Panc1 (cell line): ENCODE data around the gene NUP98. TPM values are rescaled to one million over a fixed set of nuclear protein-coding genes. Genes with fewer than 3 reads are reported as not detected.

Experiments used
- ATAC-seq: fragments of 200-7000 bp; cut with Tn5 transposase; 2 replicates; pipeline ENCODE4 v1.9.1; 2020; ENCODE audit warnings: mild to moderate bottlenecking, moderate library complexity
- BruUV-seq: library from RNA; stranded (reverse); fragments of 400-500 nt; replicated peaks from 2 replicates; lab custom pipeline; 2021; lab: Mats Ljungman, UMichigan
- CTCF ChIA-PET: fragments of 300-600 bp; sonication (Branson Sonifier 250); formaldehyde crosslinking; loops from one replicate; lab custom pipeline; 2022; ENCODE audit warnings: antibody characterized with exemption; lab: Charles Lee
- POLR2A ChIA-PET: fragments of 300-600 bp; sonication (Branson Sonifier 250); formaldehyde crosslinking; loops from one replicate; lab custom pipeline; 2022; ENCODE audit warnings: antibody characterized with exemption; lab: Charles Lee
- DNase-seq: peaks from one replicate; pipeline ENCODE4 v3.0.0-alpha.2; 2010; ENCODE audit warnings: low read depth, low spot score
- H3K27ac ChIP-seq: 2 replicates; pipeline ENCODE4 v1.5.1; 2011; ENCODE audit warnings: mild to moderate bottlenecking, low read length, inconsistent platforms
- H3K27me3 ChIP-seq: fragments of 200-500 bp; sonication (Bioruptor generic); 2 replicates; pipeline ENCODE4 v1.6.0; 2014; ENCODE audit warnings: low read length, inconsistent platforms; ENCODE audit not compliant: control insufficient read depth, insufficient read depth
- H3K36me3 ChIP-seq: fragments of 200-500 bp; sonication (Bioruptor generic); 2 replicates; pipeline ENCODE4 v1.5.1; 2014; ENCODE audit warnings: inconsistent platforms, mild to moderate bottlenecking, low read length, moderate library complexity; ENCODE audit not compliant: control insufficient read depth, insufficient read depth
- H3K4me1 ChIP-seq: 2 replicates; pipeline ENCODE4 v1.5.1; 2011; ENCODE audit warnings: inconsistent platforms, mild to moderate bottlenecking, low read length, moderate library complexity; ENCODE audit not compliant: control insufficient read depth, insufficient read depth
- H3K4me3 ChIP-seq, 2 experiments: 2 replicates each; pipeline ENCODE4 v1.5.1; 2011 to 2012; ENCODE audit warnings: low read depth in 2 of 2, low read length in 2 of 2, mild to moderate bottlenecking in 2 of 2, inconsistent platforms in 1 of 2, moderate library complexity in 1 of 2
- H3K9me3 ChIP-seq: fragments of 200-500 bp; sonication (Bioruptor generic); 2 replicates; pipeline ENCODE4 v1.5.1; 2014; ENCODE audit warnings: low read depth, mild to moderate bottlenecking, inconsistent platforms, low read length, moderate library complexity; ENCODE audit not compliant: control insufficient read depth, insufficient read depth
- POLR2AphosphoS5 ChIP-seq: IDR thresholded peaks from 2 replicates; pipeline ENCODE4 v1.6.1; 2012; ENCODE audit warnings: mild to moderate bottlenecking, low read depth, low read length, moderate library complexity
- REST ChIP-seq, 2 experiments: IDR thresholded peaks; 2 replicates each; pipeline ENCODE4 v1.6.1; 2011 to 2012; ENCODE audit warnings: low read depth in 2 of 2, control low read depth in 1 of 2, low read length in 1 of 2, mild to moderate bottlenecking in 1 of 2, moderate library complexity in 1 of 2; ENCODE audit not compliant: insufficient read depth in 1 of 2
- SIN3A ChIP-seq: IDR thresholded peaks from 2 replicates; pipeline ENCODE4 v1.6.1; 2012; ENCODE audit warnings: low read depth, mild to moderate bottlenecking, low read length, moderate library complexity, borderline replicate concordance; ENCODE audit not compliant: insufficient read depth
- TCF7L2 ChIP-seq: IDR thresholded peaks from 2 replicates; pipeline ENCODE4 v1.6.1; 2011; ENCODE audit warnings: mild to moderate bottlenecking, low read depth, low read length, inconsistent platforms
- in situ Hi-C: cut with HindIII; loops from 2 replicates; pipeline ENCODE4 v1.10.0; 2016; ENCODE audit warnings: low sequenced_read_pairs, low pct_unique_long_range_greater_than_20kb
- intact Hi-C: fragments of 100-400 bp; cut with micrococcal nuclease; formaldehyde crosslinking; loops from one replicate; pipeline ENCODE4 v1.10.0; 2022; ENCODE audit not compliant: unreplicated experiment
- total RNA-seq: library from RNA; stranded (reverse); gene quantifications from one replicate; pipeline ENCODE4 v1.2.1, GENCODE V29; 2021; ENCODE audit not compliant: unreplicated experiment
- TF ChIP-seq, protein P1 (sequence below): fragments of 450-650 bp; IDR thresholded peaks from 2 replicates; pipeline ENCODE4 v1.5.1; 2017; ENCODE audit warnings: mild to moderate bottlenecking

Gene NUP98
- total RNA-seq, 1 experiment from 2014 or later = 244 TPM

GRCh38 chr11:3738723-3739122, 58.6 kb downstream of the NUP98 start:
- H3K27me3 ChIP-seq = no peaks in the 10 kb centered on the region
- H3K27ac ChIP-seq = no peak overlapping the region
- TF ChIP-seq, protein P1, sequence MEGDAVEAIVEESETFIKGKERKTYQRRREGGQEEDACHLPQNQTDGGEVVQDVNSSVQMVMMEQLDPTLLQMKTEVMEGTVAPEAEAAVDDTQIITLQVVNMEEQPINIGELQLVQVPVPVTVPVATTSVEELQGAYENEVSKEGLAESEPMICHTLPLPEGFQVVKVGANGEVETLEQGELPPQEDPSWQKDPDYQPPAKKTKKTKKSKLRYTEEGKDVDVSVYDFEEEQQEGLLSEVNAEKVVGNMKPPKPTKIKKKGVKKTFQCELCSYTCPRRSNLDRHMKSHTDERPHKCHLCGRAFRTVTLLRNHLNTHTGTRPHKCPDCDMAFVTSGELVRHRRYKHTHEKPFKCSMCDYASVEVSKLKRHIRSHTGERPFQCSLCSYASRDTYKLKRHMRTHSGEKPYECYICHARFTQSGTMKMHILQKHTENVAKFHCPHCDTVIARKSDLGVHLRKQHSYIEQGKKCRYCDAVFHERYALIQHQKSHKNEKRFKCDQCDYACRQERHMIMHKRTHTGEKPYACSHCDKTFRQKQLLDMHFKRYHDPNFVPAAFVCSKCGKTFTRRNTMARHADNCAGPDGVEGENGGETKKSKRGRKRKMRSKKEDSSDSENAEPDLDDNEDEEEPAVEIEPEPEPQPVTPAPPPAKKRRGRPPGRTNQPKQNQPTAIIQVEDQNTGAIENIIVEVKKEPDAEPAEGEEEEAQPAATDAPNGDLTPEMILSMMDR = no peak
- TF ChIP-seq REST (IDR thresholded peaks at IDR 0.05; ENCODE audit: insufficient read depth in 1 of 2, low read depth in 2 of 2, low read length in 1 of 2) (no peak), SIN3A (no peak), TCF7L2 (no peak), POLR2AphosphoS5 (no peak)
- no peak overlapping the region for H3K4me3 ChIP-seq
- DNase-seq = no peak
- in situ Hi-C loops = no loop called here
- ChIA-PET CTCF (no interaction called here), POLR2A (interaction anchor here (0.6 to 0.7 kb wide), 2 partner anchors 9 to 62 kb away, joined by 5 to 6 read pairs; no protein-coding TSS in a partner anchor)
- H3K4me1 ChIP-seq = no peaks in the 10 kb centered on the region
- H3K36me3 ChIP-seq = peaks cover 56% of the 10 kb centered on the region
- no peaks in the 10 kb centered on the region for H3K9me3 ChIP-seq
- no TSS peak for BruUV-seq
- intact Hi-C loops = no loop called here
- no peak for ATAC-seq

DNA sequence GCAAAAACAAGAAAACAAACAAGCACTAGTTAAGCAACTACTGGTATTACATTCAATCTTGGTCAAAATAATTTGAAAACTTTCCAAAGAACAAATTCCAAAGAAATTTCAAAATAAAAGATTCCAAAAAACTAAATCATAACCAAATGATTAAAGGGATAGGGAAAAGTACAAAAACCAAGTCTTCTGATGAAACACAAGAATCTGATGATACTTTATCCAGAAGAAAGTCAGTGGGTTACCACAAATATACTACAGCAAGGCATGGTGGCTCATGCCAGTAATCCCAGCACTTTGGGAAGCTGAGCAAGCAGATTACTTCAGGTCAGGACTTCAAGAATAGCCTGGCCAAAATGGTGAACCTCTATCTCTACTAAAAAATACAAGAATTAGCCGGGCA, 59.1 kb downstream of the NUP98 start:
- Histone ChIP-seq H3K36me3 (peaks cover 60% of the 10 kb centered on the region), H3K4me1 (no peaks in the 10 kb centered on the region), H3K9me3 (no peaks in the 10 kb centered on the region), H3K4me3 (no peak overlapping the region), H3K27me3 (no peaks in the 10 kb centered on the region), H3K27ac (no peak overlapping the region)
- ATAC-seq (no peak), DNase-seq (no peak)
- CTCF ChIA-PET = no interaction called here
- POLR2A ChIA-PET = interaction anchor here (0.6 kb wide), 1 partner anchor 61 kb away, joined by 5 read pairs; no protein-coding TSS in a partner anchor
- no peak for TF ChIP-seq SIN3A
- TF ChIP-seq POLR2AphosphoS5 = 0 out of 2 replicates have a peak, but pooled peaks have one; percentile 29
- in situ Hi-C loops = no loop called here
- intact Hi-C loops = no loop called here
- BruUV-seq = no TSS peak

DNA sequence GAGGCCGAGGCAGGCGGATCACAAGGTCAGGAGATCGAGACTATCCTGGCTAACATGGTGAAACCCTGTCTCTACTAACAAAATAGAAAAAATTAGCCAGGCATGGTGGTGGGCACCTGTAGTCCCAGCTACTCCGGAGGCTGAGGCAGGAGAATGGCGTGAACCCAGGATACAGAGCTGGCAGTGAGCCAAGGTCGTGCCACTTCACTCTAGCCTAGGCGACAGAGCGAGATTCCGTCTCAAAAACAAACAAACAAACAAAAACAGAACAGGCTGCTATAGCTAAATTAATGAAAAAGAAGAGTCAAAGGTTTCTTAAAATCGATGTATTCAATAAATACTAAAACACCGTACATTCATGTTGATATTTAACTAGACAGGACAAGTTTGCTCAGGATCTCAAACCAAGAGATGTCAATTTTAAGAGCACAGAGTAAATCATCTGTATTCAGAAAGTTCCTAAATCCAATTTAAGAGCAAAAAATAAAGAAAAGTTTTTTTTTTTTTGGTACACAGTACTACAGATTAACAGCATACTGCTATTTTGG, 59.9 kb downstream of the NUP98 start:
- H3K9me3 ChIP-seq = no peaks in the 10 kb centered on the region
- ChIA-PET CTCF (no interaction called here), POLR2A (no interaction called here)
- H3K36me3 ChIP-seq = peaks cover 64% of the 10 kb centered on the region
- H3K27me3 ChIP-seq = no peaks in the 10 kb centered on the region
- no peak overlapping the region for H3K4me3 ChIP-seq
- no peak for TF ChIP-seq SIN3A
- no peak for TF ChIP-seq REST (IDR thresholded peaks at IDR 0.05; ENCODE audit: insufficient read depth in 1 of 2, low read depth in 2 of 2, low read length in 1 of 2)
- no peak for TF ChIP-seq TCF7L2
- TF ChIP-seq, protein P1 = no peak
- in situ Hi-C loops = no loop called here
- no peak for DNase-seq
- H3K4me1 ChIP-seq = no peaks in the 10 kb centered on the region
- intact Hi-C loops = no loop called here
- BruUV-seq = TSS peak; percentile 33
- H3K27ac ChIP-seq = no peak overlapping the region
- no peak for ATAC-seq
